ENCODE results near the gene ICE2.

The ICE2 gene

GRCh38 chr15:60420203-60420716 lies 58.7 kb downstream of the ICE2 start:
- Histone ChIP-seq H3K27ac (ENCODE audit: insufficient read depth in 1 of 2, low read depth in 1 of 2, low read length in 2 of 2, poor library complexity in 1 of 2, severe bottlenecking in 2 of 2) (no peak overlapping the region), H3K4me3 (ENCODE audit: control insufficient read depth in 1 of 7, extremely low read depth in 1 of 7, insufficient read depth in 4 of 7, low read depth in 2 of 7, low read length in 6 of 7) (no peak overlapping the region), H3K9me3 (ENCODE audit: control extremely low read depth in 1 of 5, control insufficient read depth in 4 of 5, insufficient read depth in 2 of 5, low read depth in 1 of 5, low read length in 4 of 5) (no peaks in the 10 kb centered on the region), H3K36me3 (ENCODE audit: control insufficient read depth in 4 of 4, insufficient read depth in 4 of 4, low read length in 3 of 4) (peaks cover 0 to 14% (median 4%) of the 10 kb centered on the region in 4 experiments), H3K27me3 (replicated peaks in 2 of 5; ENCODE audit: control insufficient read depth in 4 of 5, insufficient read depth in 5 of 5, low read length in 4 of 5) (no peaks in the 10 kb centered on the region), H3K4me1 (ENCODE audit: control extremely low read depth in 1 of 4, control insufficient read depth in 4 of 4, insufficient read depth in 4 of 4, low read length in 3 of 4) (peaks cover 0 to 14% (median 4%) of the 10 kb centered on the region in 4 experiments)
- ChIA-PET POLR2A (no interaction called here), CTCF (no interaction called here)
- WGBS (ENCODE audit: insufficient coverage): 95% methylated on average over 2 of the region's 2 CpGs
- no peak for DNase-seq

DNA sequence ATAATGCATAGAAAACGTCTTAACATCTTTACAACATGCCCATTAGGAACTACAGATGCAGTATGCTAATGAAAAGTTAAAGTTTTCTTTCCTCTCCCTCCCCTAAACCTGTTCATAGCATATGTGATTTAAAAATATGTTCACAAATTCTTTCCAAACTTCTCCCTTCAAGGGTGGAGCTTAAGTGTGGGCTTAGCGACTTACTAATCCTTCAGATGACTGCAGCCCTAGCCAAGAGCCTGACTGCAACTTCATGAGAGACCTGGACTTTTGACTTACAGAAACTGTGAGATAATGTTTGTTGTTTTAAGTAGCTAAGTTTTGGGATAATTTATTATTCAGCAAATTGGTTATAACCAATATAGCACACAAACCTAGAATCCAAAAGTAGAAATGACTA lies 59.2 kb downstream of the ICE2 start:
- ChIA-PET CTCF (no interaction called here), POLR2A (no interaction called here)
- WGBS (ENCODE audit: insufficient coverage): 100% methylated on average over 2 of the region's 2 CpGs
- H3K4me1 ChIP-seq (ENCODE audit: control extremely low read depth in 1 of 4, control insufficient read depth in 4 of 4, insufficient read depth in 4 of 4, low read length in 3 of 4): peaks cover 0 to 14% (median 2%) of the 10 kb centered on the region in 4 experiments
- no peak overlapping the region for H3K4me3 ChIP-seq (ENCODE audit: control insufficient read depth in 1 of 7, extremely low read depth in 1 of 7, insufficient read depth in 4 of 7, low read depth in 2 of 7, low read length in 6 of 7)
- no peaks in the 10 kb centered on the region for H3K27me3 ChIP-seq (replicated peaks in 2 of 5; ENCODE audit: control insufficient read depth in 4 of 5, insufficient read depth in 5 of 5, low read length in 4 of 5)
- H3K9me3 ChIP-seq (ENCODE audit: control extremely low read depth in 1 of 5, control insufficient read depth in 4 of 5, insufficient read depth in 2 of 5, low read depth in 1 of 5, low read length in 4 of 5): no peaks in the 10 kb centered on the region
- H3K36me3 ChIP-seq (ENCODE audit: control insufficient read depth in 4 of 4, insufficient read depth in 4 of 4, low read length in 3 of 4): peaks cover 0 to 14% (median 4%) of the 10 kb centered on the region in 4 experiments
- no peak for DNase-seq
- no peak overlapping the region for H3K27ac ChIP-seq (ENCODE audit: insufficient read depth in 1 of 2, low read depth in 1 of 2, low read length in 2 of 2, poor library complexity in 1 of 2, severe bottlenecking in 2 of 2)

- no peak for DNase-seq
- ChIA-PET POLR2A (no interaction called here), CTCF (interaction anchor here (0.8 to 1.8 kb wide), 3 partner anchors 12 to 58 kb away, joined by 3 to 6 read pairs (median 4); no protein-coding TSS in a partner anchor)
- 87% methylated on average over 3 of the region's 3 CpGs for WGBS (ENCODE audit: insufficient coverage)
- peaks cover 0 to 14% (median 3%) of the 10 kb centered on the region in 4 experiments for H3K36me3 ChIP-seq (ENCODE audit: control insufficient read depth in 4 of 4, insufficient read depth in 4 of 4, low read length in 3 of 4)
- no peak overlapping the region for H3K4me3 ChIP-seq (ENCODE audit: control insufficient read depth in 1 of 7, extremely low read depth in 1 of 7, insufficient read depth in 4 of 7, low read depth in 2 of 7, low read length in 6 of 7)
- H3K4me1 ChIP-seq (ENCODE audit: control extremely low read depth in 1 of 4, control insufficient read depth in 4 of 4, insufficient read depth in 4 of 4, low read length in 3 of 4): no peaks in the 10 kb centered on the region
- H3K9me3 ChIP-seq (ENCODE audit: control extremely low read depth in 1 of 5, control insufficient read depth in 4 of 5, insufficient read depth in 2 of 5, low read depth in 1 of 5, low read length in 4 of 5): no peaks in the 10 kb centered on the region
- H3K27me3 ChIP-seq (replicated peaks in 2 of 5; ENCODE audit: control insufficient read depth in 4 of 5, insufficient read depth in 5 of 5, low read length in 4 of 5): no peaks in the 10 kb centered on the region
- no peak overlapping the region for H3K27ac ChIP-seq (ENCODE audit: insufficient read depth in 1 of 2, low read depth in 1 of 2, low read length in 2 of 2, poor library complexity in 1 of 2, severe bottlenecking in 2 of 2)
Observed at GRCh38 chr15:60418096-60418495, 60.8 kb downstream of the ICE2 start.

- Histone ChIP-seq H3K27ac (ENCODE audit: insufficient read depth in 1 of 2, low read depth in 1 of 2, low read length in 2 of 2, poor library complexity in 1 of 2, severe bottlenecking in 2 of 2) (no peak overlapping the region), H3K36me3 (ENCODE audit: control insufficient read depth in 4 of 4, insufficient read depth in 4 of 4, low read length in 3 of 4) (peaks cover 0 to 7% (median under 1%) of the 10 kb centered on the region in 4 experiments), H3K27me3 (replicated peaks in 2 of 5; ENCODE audit: control insufficient read depth in 4 of 5, insufficient read depth in 5 of 5, low read length in 4 of 5) (no peaks in the 10 kb centered on the region), H3K4me3 (ENCODE audit: control insufficient read depth in 1 of 7, extremely low read depth in 1 of 7, insufficient read depth in 4 of 7, low read depth in 2 of 7, low read length in 6 of 7) (no peak overlapping the region), H3K4me1 (ENCODE audit: control extremely low read depth in 1 of 4, control insufficient read depth in 4 of 4, insufficient read depth in 4 of 4, low read length in 3 of 4) (no peaks in the 10 kb centered on the region), H3K9me3 (ENCODE audit: control extremely low read depth in 1 of 5, control insufficient read depth in 4 of 5, insufficient read depth in 2 of 5, low read depth in 1 of 5, low read length in 4 of 5) (no peaks in the 10 kb centered on the region)
- WGBS (ENCODE audit: insufficient coverage): 100% methylated on average over 3 of the region's 4 CpGs
- no peak for DNase-seq
- ChIA-PET CTCF (interaction anchor here (1.3 kb wide), 1 partner anchor 13 kb away, joined by 4 read pairs; no protein-coding TSS in a partner anchor), POLR2A (no interaction called here)
Observed at GRCh38 chr15:60417112-60417511, 61.8 kb downstream of the ICE2 start.

GRCh38 chr15:60416484-60416883 lies 62.5 kb downstream of the ICE2 start:
- no peak overlapping the region for H3K4me3 ChIP-seq (ENCODE audit: control insufficient read depth in 1 of 7, extremely low read depth in 1 of 7, insufficient read depth in 4 of 7, low read depth in 2 of 7, low read length in 6 of 7)
- ChIA-PET POLR2A (no interaction called here), CTCF (no interaction called here)
- WGBS (ENCODE audit: insufficient coverage): 100% methylated on average over 2 of the region's 3 CpGs
- H3K9me3 ChIP-seq (ENCODE audit: control extremely low read depth in 1 of 5, control insufficient read depth in 4 of 5, insufficient read depth in 2 of 5, low read depth in 1 of 5, low read length in 4 of 5): no peaks in the 10 kb centered on the region
- H3K4me1 ChIP-seq (ENCODE audit: control extremely low read depth in 1 of 4, control insufficient read depth in 4 of 4, insufficient read depth in 4 of 4, low read length in 3 of 4): no peaks in the 10 kb centered on the region
- DNase-seq: no peak
- H3K27ac ChIP-seq (ENCODE audit: insufficient read depth in 1 of 2, low read depth in 1 of 2, low read length in 2 of 2, poor library complexity in 1 of 2, severe bottlenecking in 2 of 2): no peak overlapping the region
- peaks cover 0 to 5% (median 0%) of the 10 kb centered on the region in 4 experiments for H3K36me3 ChIP-seq (ENCODE audit: control insufficient read depth in 4 of 4, insufficient read depth in 4 of 4, low read length in 3 of 4)
- no peaks in the 10 kb centered on the region for H3K27me3 ChIP-seq (replicated peaks in 2 of 5; ENCODE audit: control insufficient read depth in 4 of 5, insufficient read depth in 5 of 5, low read length in 4 of 5)

- no peak for DNase-seq
- Histone ChIP-seq H3K4me1 (ENCODE audit: control extremely low read depth in 1 of 4, control insufficient read depth in 4 of 4, insufficient read depth in 4 of 4, low read length in 3 of 4) (peaks cover 0 to 1% (median 0%) of the 10 kb centered on the region in 4 experiments), H3K27ac (ENCODE audit: insufficient read depth in 1 of 2, low read depth in 1 of 2, low read length in 2 of 2, poor library complexity in 1 of 2, severe bottlenecking in 2 of 2) (no peak overlapping the region), H3K4me3 (ENCODE audit: control insufficient read depth in 1 of 7, extremely low read depth in 1 of 7, insufficient read depth in 4 of 7, low read depth in 2 of 7, low read length in 6 of 7) (no peak overlapping the region), H3K36me3 (ENCODE audit: control insufficient read depth in 4 of 4, insufficient read depth in 4 of 4, low read length in 3 of 4) (no peaks in the 10 kb centered on the region), H3K27me3 (replicated peaks in 2 of 5; ENCODE audit: control insufficient read depth in 4 of 5, insufficient read depth in 5 of 5, low read length in 4 of 5) (no peaks in the 10 kb centered on the region), H3K9me3 (ENCODE audit: control extremely low read depth in 1 of 5, control insufficient read depth in 4 of 5, insufficient read depth in 2 of 5, low read depth in 1 of 5, low read length in 4 of 5) (no peaks in the 10 kb centered on the region)
- 88% methylated on average over 10 of the region's 10 CpGs for WGBS (ENCODE audit: insufficient coverage)
- CTCF ChIA-PET: interaction anchor here (1.2 kb wide), 1 partner anchor 16 kb away, joined by 5 read pairs; no protein-coding TSS in a partner anchor
- POLR2A ChIA-PET: no interaction called here
Observed at GRCh38 chr15:60414016-60414682, 64.8 kb downstream of the ICE2 start.

- no peaks in the 10 kb centered on the region for H3K9me3 ChIP-seq (ENCODE audit: control extremely low read depth in 1 of 5, control insufficient read depth in 4 of 5, insufficient read depth in 2 of 5, low read depth in 1 of 5, low read length in 4 of 5)
- no peak for DNase-seq
- CTCF ChIA-PET: no interaction called here
Observed at GRCh38 chr15:60413231-60413824, 65.6 kb downstream of the ICE2 start.

More at GRCh38 chr15:60413231-60413824, 65.6 kb downstream of the ICE2 start:
- POLR2A ChIA-PET: no interaction called here
- WGBS (ENCODE audit: insufficient coverage): 80% methylated on average over 5 of the region's 9 CpGs
- Histone ChIP-seq H3K4me3 (ENCODE audit: control insufficient read depth in 1 of 7, extremely low read depth in 1 of 7, insufficient read depth in 4 of 7, low read depth in 2 of 7, low read length in 6 of 7) (no peak overlapping the region), H3K27ac (ENCODE audit: insufficient read depth in 1 of 2, low read depth in 1 of 2, low read length in 2 of 2, poor library complexity in 1 of 2, severe bottlenecking in 2 of 2) (no peak overlapping the region), H3K4me1 (ENCODE audit: control extremely low read depth in 1 of 4, control insufficient read depth in 4 of 4, insufficient read depth in 4 of 4, low read length in 3 of 4) (peaks cover 0 to 4% (median 3%) of the 10 kb centered on the region in 4 experiments), H3K27me3 (replicated peaks in 2 of 5; ENCODE audit: control insufficient read depth in 4 of 5, insufficient read depth in 5 of 5, low read length in 4 of 5) (no peaks in the 10 kb centered on the region), H3K36me3 (ENCODE audit: control insufficient read depth in 4 of 4, insufficient read depth in 4 of 4, low read length in 3 of 4) (no peaks in the 10 kb centered on the region)

All from common myeloid progenitor, CD34-positive (primary cell).